Uterus (tissue), 4 donors: ENCODE results near the gene NKX6-1. TPM values are rescaled to one million over a fixed set of nuclear protein-coding genes. Genes with fewer than 3 reads are reported as not detected.

Experiments used
- DNase-seq, 2 donors: peaks; one replicate each; pipeline ENCODE4 v3.0.0-alpha.2; 2019 to 2020
- H3K27ac ChIP-seq, 2 donors: fragments of 200-600 bp; sonication (generic); 1 replicate in 1 of 2; 2 replicates in 1 of 2; pipeline ENCODE4 v1.5.1; 2016 to 2018
- H3K27me3 ChIP-seq, 2 donors: fragments of 200-600 bp; sonication (generic); one replicate each; pipeline ENCODE4 v1.5.1; 2018 to 2019; ENCODE audit warnings: control low read depth in 1 of 2
- H3K36me3 ChIP-seq, 2 donors: fragments of 200-600 bp; sonication (generic); one replicate each; pipeline ENCODE4 v1.5.1; 2019; ENCODE audit warnings: control low read depth in 1 of 2
- H3K4me1 ChIP-seq, 2 donors: fragments of 200-600 bp; sonication (generic); one replicate each; pipeline ENCODE4 v1.5.1; 2018 to 2019; ENCODE audit warnings: control low read depth in 1 of 2
- H3K4me3 ChIP-seq, 2 donors: fragments of 200-600 bp; sonication (generic); 1 replicate in 1 of 2; 2 replicates in 1 of 2; pipeline ENCODE4 v1.5.1; 2018 to 2019; ENCODE audit warnings: mild to moderate bottlenecking in 1 of 2
- H3K9me3 ChIP-seq, 2 donors: fragments of 200-600 bp; sonication (generic); one replicate each; pipeline ENCODE4 v1.5.1; 2019; ENCODE audit warnings: control low read depth in 1 of 2
- POLR2A ChIP-seq, 2 donors: fragments of 450-650 bp; IDR thresholded peaks; one replicate each; pipeline ENCODE4 v1.6.1; 2016; ENCODE audit warnings: antibody characterized with exemption in 2 of 2, mild to moderate bottlenecking in 1 of 2, moderate library complexity in 1 of 2
- intact Hi-C: fragments of 100-400 bp; cut with DNase I; formaldehyde crosslinking; loops from one replicate; pipeline ENCODE4 v1.15.1; 2023; ENCODE audit warnings: low total_unique reads
- total RNA-seq, 4 donors: library from RNA; depleted of rRNA in 3 of 4; stranded (reverse); fragments of >200 nt in 3 of 4; gene quantifications; one replicate each; pipeline versions ENCODE4 v1.1.0 to v1.2.4, GENCODE V29; 2014 to 2023
- TF ChIP-seq, protein P1 (sequence below), 4 experiments: fragments of 200-600 bp in 2 of 4; fragments of 450-650 bp in 2 of 4; sonication (generic) in 2 of 4; IDR thresholded peaks; one replicate each; pipeline ENCODE4 v1.5.1; 2016 to 2019; ENCODE audit warnings: antibody characterized with exemption in 4 of 4, mild to moderate bottlenecking in 2 of 4, moderate library complexity in 1 of 4
- donor health status: DM: yes; HTN: yes; CAD: no.

Gene NKX6-1
- total RNA-seq, 4 donors from 2014 or later: not detected

DNA sequence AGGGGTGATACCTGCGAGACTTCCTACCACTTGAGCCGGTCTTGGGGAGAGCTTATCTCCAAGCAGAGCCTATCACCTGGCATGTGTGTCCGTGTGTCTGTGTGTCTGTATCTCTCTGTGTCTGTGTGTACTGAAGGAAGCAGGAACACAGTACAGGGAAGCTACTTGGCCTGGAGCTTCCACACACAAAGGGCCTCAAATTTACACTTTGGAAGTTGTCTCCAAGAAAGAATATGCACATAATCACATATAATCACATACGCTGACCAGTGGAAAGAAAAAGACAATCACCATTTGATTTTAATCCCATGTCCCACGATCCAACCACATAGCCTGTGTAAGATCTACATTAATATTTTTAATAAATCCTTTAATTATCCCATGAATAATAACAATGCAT, 13.2 kb upstream of the NKX6-1 start:
- intact Hi-C loops: no loop called here
- Histone ChIP-seq H3K4me3 (no peak overlapping the region), H3K4me1 (no peaks in the 10 kb centered on the region), H3K36me3 (no peaks in the 10 kb centered on the region), H3K27me3 (no peaks in the 10 kb centered on the region), H3K27ac (no peak overlapping the region), H3K9me3 (no peaks in the 10 kb centered on the region)
- no peak for DNase-seq
- TF ChIP-seq, protein P1, sequence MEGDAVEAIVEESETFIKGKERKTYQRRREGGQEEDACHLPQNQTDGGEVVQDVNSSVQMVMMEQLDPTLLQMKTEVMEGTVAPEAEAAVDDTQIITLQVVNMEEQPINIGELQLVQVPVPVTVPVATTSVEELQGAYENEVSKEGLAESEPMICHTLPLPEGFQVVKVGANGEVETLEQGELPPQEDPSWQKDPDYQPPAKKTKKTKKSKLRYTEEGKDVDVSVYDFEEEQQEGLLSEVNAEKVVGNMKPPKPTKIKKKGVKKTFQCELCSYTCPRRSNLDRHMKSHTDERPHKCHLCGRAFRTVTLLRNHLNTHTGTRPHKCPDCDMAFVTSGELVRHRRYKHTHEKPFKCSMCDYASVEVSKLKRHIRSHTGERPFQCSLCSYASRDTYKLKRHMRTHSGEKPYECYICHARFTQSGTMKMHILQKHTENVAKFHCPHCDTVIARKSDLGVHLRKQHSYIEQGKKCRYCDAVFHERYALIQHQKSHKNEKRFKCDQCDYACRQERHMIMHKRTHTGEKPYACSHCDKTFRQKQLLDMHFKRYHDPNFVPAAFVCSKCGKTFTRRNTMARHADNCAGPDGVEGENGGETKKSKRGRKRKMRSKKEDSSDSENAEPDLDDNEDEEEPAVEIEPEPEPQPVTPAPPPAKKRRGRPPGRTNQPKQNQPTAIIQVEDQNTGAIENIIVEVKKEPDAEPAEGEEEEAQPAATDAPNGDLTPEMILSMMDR (IDR thresholded peaks at IDR 0.05): no peak
- no peak for TF ChIP-seq POLR2A (IDR thresholded peaks at IDR 0.05)

DNA sequence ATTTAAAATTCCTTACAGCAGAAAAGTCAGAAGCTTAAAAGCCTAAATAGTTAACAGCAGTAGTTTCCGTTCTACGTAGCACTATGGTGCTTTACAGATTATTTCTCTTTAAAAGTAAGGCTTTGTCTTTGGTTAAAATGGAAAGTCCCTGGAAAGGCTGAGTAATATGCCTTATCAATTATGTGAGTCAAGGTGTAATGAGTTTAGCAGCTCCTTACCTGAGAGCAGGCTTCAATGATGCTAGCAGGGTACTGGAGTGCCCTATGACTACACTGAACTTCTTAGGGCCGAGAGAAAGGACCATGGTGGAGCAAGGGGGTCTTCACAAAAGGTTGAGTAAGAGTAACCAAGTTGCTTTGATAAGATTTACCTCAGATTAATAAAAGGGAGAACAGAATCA, 12.6 kb upstream of the NKX6-1 start:
- no peaks in the 10 kb centered on the region for H3K9me3 ChIP-seq
- no peaks in the 10 kb centered on the region for H3K4me1 ChIP-seq
- intact Hi-C loops: no loop called here
- no peaks in the 10 kb centered on the region for H3K36me3 ChIP-seq
- DNase-seq: no peak
- H3K4me3 ChIP-seq: no peak overlapping the region
- TF ChIP-seq POLR2A (IDR thresholded peaks at IDR 0.05): no peak
- TF ChIP-seq, protein P1 (IDR thresholded peaks at IDR 0.05): no peak
- no peaks in the 10 kb centered on the region for H3K27me3 ChIP-seq
- H3K27ac ChIP-seq: no peak overlapping the region

DNA sequence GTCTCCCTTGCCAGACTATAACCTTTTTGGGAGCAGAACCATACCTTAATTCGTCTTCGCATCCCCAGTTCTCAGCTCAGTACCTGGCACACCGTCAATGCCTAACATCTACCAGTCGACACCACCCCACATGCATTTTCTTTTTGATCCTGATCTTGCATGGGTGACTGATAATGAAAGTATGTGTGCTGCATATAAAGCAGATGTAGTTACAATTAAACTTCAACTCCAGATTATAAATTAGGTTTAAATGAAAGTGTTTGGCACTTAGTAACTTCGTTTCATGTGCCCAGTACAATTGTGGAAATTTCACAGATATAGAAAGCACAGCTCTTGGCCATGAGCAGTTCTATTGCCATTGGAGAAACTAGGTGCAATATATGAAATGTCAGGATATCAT, 8.8 kb upstream of the NKX6-1 start:
- intact Hi-C loops: no loop called here
- no peak for DNase-seq
- Histone ChIP-seq H3K36me3 (no peaks in the 10 kb centered on the region), H3K4me1 (no peaks in the 10 kb centered on the region), H3K27ac (no peak overlapping the region), H3K27me3 (peaks cover 0 to 27% of the 10 kb centered on the region in 2 donors), H3K9me3 (no peaks in the 10 kb centered on the region), H3K4me3 (no peak overlapping the region)
- no peak for TF ChIP-seq POLR2A (IDR thresholded peaks at IDR 0.05)
- TF ChIP-seq, protein P1 (IDR thresholded peaks at IDR 0.05): no peak

DNA sequence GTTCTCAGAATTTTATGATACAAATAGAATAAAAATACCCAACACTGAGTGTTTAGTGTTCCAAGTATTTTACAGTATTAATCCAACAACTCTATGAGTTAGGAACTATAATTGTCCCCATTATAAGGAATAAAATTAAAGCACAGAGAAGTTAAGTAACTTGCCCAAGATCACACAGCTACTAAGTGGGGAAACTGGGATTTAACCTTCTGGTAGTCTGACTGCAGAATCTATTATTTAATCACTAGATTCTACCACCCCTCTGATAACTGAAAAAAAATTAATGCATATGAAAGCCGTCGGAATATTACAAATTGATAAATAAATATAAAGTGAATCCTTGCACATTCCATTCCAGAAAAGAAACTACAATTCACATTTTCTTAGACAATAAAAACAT, 5.7 kb upstream of the NKX6-1 start:
- H3K4me3 ChIP-seq: no peak overlapping the region
- H3K4me1 ChIP-seq: no peaks in the 10 kb centered on the region
- no peaks in the 10 kb centered on the region for H3K36me3 ChIP-seq
- H3K9me3 ChIP-seq: no peaks in the 10 kb centered on the region
- TF ChIP-seq, protein P1 (IDR thresholded peaks at IDR 0.05): no peak
- TF ChIP-seq POLR2A (IDR thresholded peaks at IDR 0.05): no peak
- no peak overlapping the region for H3K27ac ChIP-seq
- no peak for DNase-seq
- intact Hi-C loops: no loop called here
- peaks cover 17 to 58% of the 10 kb centered on the region in 2 donors for H3K27me3 ChIP-seq

DNA sequence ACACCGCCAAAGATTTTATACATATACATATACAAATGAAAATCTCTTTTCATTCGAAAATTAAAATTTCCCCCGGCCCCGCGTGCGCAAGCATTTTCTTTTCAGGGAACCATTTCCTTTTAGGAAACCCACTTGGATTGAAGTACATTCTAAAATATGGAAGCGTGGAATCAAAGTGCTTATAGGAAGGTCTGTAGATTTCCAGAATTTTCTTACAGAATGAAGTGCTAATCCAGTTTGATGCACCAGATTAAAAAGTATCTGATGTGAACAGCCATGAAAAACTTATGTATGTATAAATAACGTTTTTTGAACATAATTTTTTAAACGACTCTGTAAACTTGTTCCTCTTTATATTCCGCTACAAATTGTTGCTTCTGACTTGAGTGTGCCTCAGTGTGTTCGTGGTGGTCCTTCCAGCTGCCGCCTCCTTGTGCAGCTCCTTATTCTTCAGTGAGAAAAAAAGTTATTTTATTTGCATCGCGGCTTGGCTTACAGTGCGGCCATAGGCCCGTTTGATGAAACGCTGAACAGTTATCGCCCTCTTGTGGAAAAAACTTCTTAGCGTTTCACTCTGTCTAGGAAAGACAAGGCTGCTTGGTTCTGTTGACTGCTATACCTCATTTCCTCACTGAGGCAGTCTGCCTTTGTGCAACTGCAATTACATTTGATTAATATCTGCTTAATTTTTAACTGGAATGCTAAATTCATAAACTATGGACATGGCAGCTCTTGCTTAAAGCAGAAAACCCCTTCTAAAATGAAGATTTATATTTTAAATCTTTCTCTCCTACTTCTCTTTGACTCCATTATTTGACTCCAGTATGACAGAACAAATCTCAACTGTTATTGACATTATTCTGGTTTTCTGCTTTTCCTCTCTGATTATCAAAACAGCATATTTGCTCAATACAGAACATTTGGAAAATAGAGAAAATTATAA, 4.7 kb upstream of the NKX6-1 start:
- TF ChIP-seq, protein P1 (IDR thresholded peaks at IDR 0.05): peak; percentile 33 to 48 (median 46)
- no peak for TF ChIP-seq POLR2A (IDR thresholded peaks at IDR 0.05)
- DNase-seq: no peak
- Histone ChIP-seq H3K9me3 (no peaks in the 10 kb centered on the region), H3K4me1 (peaks cover 0 to 2% of the 10 kb centered on the region in 2 donors), H3K36me3 (no peaks in the 10 kb centered on the region), H3K27me3 (peaks cover 21 to 68% of the 10 kb centered on the region in 2 donors), H3K4me3 (no peak overlapping the region), H3K27ac (no peak overlapping the region)
- intact Hi-C loops: no loop called here
